Neuronal stem cell (in vitro differentiated cells): ENCODE results near the gene CXCL11.

Source experiments
- DNase-seq: peaks from one replicate; pipeline ENCODE4 v3.0.0-alpha.2; 2013; ENCODE audit warnings: low spot score
- H2AFZ ChIP-seq: one replicate; pipeline ENCODE4 v1.6.1; 2013; ENCODE audit warnings: mild to moderate bottlenecking, low read length, inconsistent platforms
- H2AK5ac ChIP-seq: 2 replicates; pipeline ENCODE4 v1.6.1; 2013; ENCODE audit warnings: low read depth, mild to moderate bottlenecking, inconsistent platforms, low read length, moderate library complexity, mixed read lengths
- H2BK120ac ChIP-seq: 2 replicates; pipeline ENCODE4 v1.6.1; 2013; ENCODE audit warnings: low read depth, mild to moderate bottlenecking, inconsistent platforms, low read length, moderate library complexity, mixed read lengths
- H2BK12ac ChIP-seq: one replicate; pipeline ENCODE4 v1.6.1; 2013; ENCODE audit warnings: low read length, inconsistent platforms
- H2BK15ac ChIP-seq: 2 replicates; pipeline ENCODE4 v1.6.1; 2013; ENCODE audit warnings: mild to moderate bottlenecking, low read length, inconsistent platforms, mixed read lengths
- H2BK5ac ChIP-seq: one replicate; pipeline ENCODE4 v1.6.1; 2013; ENCODE audit warnings: inconsistent platforms, mild to moderate bottlenecking, low read length, moderate library complexity
- H3K14ac ChIP-seq: one replicate; pipeline ENCODE4 v1.6.1; 2013; ENCODE audit warnings: low read length, inconsistent platforms
- H3K18ac ChIP-seq: 2 replicates; pipeline ENCODE4 v1.6.1; 2013; ENCODE audit warnings: low read length, inconsistent platforms
- H3K23ac ChIP-seq: 2 replicates; pipeline ENCODE4 v1.6.1; 2013; ENCODE audit warnings: low read depth, mild to moderate bottlenecking, mixed read lengths, low read length, inconsistent platforms; ENCODE audit not compliant: poor library complexity
- H3K27ac ChIP-seq: replicated peaks from 3 replicates; pipeline ENCODE4 v1.5.1; 2013; ENCODE audit warnings: low read length, inconsistent platforms
- H3K27me3 ChIP-seq, 3 experiments: 2 replicates each; pipeline ENCODE4 v1.6.1; 2013; ENCODE audit warnings: low read length in 3 of 3, mild to moderate bottlenecking in 2 of 3, inconsistent platforms in 1 of 3, low read depth in 1 of 3, mixed read lengths in 1 of 3, moderate library complexity in 1 of 3; ENCODE audit not compliant: control insufficient read depth in 3 of 3, insufficient read depth in 3 of 3
- H3K36me3 ChIP-seq, 2 donors: replicated peaks in 1 of 2; 2 replicates each; pipeline ENCODE4 v1.6.1; 2013; ENCODE audit warnings: low read length in 2 of 2; ENCODE audit not compliant: control insufficient read depth in 2 of 2, insufficient read depth in 2 of 2
- H3K4ac ChIP-seq: 2 replicates; pipeline ENCODE4 v1.6.1; 2013; ENCODE audit warnings: inconsistent platforms, mild to moderate bottlenecking, low read length, moderate library complexity
- H3K4me1 ChIP-seq, 2 donors: 1 replicate in 1 of 2; 2 replicates in 1 of 2; pipeline ENCODE4 v1.6.1; 2013; ENCODE audit warnings: low read length in 2 of 2, low read depth in 1 of 2; ENCODE audit not compliant: control insufficient read depth in 2 of 2, insufficient read depth in 1 of 2
- H3K4me2 ChIP-seq: one replicate; pipeline ENCODE4 v1.6.1; 2013; ENCODE audit warnings: mild to moderate bottlenecking, low read length, inconsistent platforms; ENCODE audit not compliant: insufficient read depth, poor library complexity, severe bottlenecking
- H3K4me3 ChIP-seq, 2 donors: 2 replicates each; pipeline ENCODE4 v1.5.1; 2013; ENCODE audit warnings: low read length in 2 of 2, mild to moderate bottlenecking in 2 of 2, inconsistent platforms in 1 of 2, moderate library complexity in 1 of 2
- H3K79me1 ChIP-seq: one replicate; pipeline ENCODE4 v1.6.1; 2013; ENCODE audit warnings: low read depth, mild to moderate bottlenecking, inconsistent platforms, low read length, moderate library complexity
- H3K9ac ChIP-seq: one replicate; pipeline ENCODE4 v1.6.1; 2013; ENCODE audit warnings: mild to moderate bottlenecking, low read depth, low read length, inconsistent platforms; ENCODE audit not compliant: poor library complexity
- H3K9me3 ChIP-seq, 2 donors: replicated peaks in 1 of 2; 2 replicates each; pipeline versions ENCODE3 to v1.6.1; 2013; ENCODE audit warnings: low read length in 2 of 2, mild to moderate bottlenecking in 2 of 2, inconsistent platforms in 1 of 2, low read depth in 1 of 2, mixed read lengths in 1 of 2, moderate library complexity in 1 of 2; ENCODE audit not compliant: control insufficient read depth in 2 of 2, insufficient read depth in 1 of 2
- H4K8ac ChIP-seq: one replicate; pipeline ENCODE4 v1.6.1; 2013; ENCODE audit warnings: low read depth, mild to moderate bottlenecking, inconsistent platforms, low read length, moderate library complexity
- H4K91ac ChIP-seq: one replicate; pipeline ENCODE4 v1.6.1; 2013; ENCODE audit warnings: low read length, low read depth, mild to moderate bottlenecking, inconsistent platforms; ENCODE audit not compliant: poor library complexity
- WGBS, 2 donors: extraction: QIAGEN DNeasy Blood & Tissue Kit; methylation state at CpG; one replicate each; pipeline ENCODE4 v1.1.7; 2013; ENCODE audit warnings: missing lambda C conversion rate in 2 of 2, mixed read lengths in 1 of 2; ENCODE audit not compliant: insufficient read length in 2 of 2, insufficient replicate concordance in 1 of 2; ENCODE audit errors: extremely low coverage in 2 of 2; 5-methylcytosine and 5-hydroxymethylcytosine counted together

The CXCL11 gene

GRCh38 chr4:76059750-76060149 is 23.9 kb upstream of the CXCL11 start:
- H2BK120ac ChIP-seq: no peak overlapping the region
- no peak overlapping the region for H4K91ac ChIP-seq
- no peaks in the 10 kb centered on the region for H3K36me3 ChIP-seq
- H3K18ac ChIP-seq: no peak overlapping the region
- H2AFZ ChIP-seq: no peak overlapping the region
- H3K27ac ChIP-seq: no peak overlapping the region
- H3K23ac ChIP-seq: no peak overlapping the region
- H3K14ac ChIP-seq: no peak overlapping the region
- H4K8ac ChIP-seq: no peak overlapping the region
- H3K4me2 ChIP-seq: no peak overlapping the region
- H3K79me1 ChIP-seq: no peaks in the 10 kb centered on the region
- H3K4me1 ChIP-seq: peaks cover 0 to 1% of the 10 kb centered on the region in 2 donors
- no peak overlapping the region for H2BK12ac ChIP-seq
- WGBS, 2 donors: no CpG with 5 or more reads among the region's 1 CpG
- no peak overlapping the region for H2BK15ac ChIP-seq
- H3K9me3 ChIP-seq: no peaks in the 10 kb centered on the region
- H3K4me3 ChIP-seq: no peak overlapping the region
- H3K4ac ChIP-seq: no peak overlapping the region
- H2AK5ac ChIP-seq: no peak overlapping the region
- no peak overlapping the region for H3K9ac ChIP-seq
- H2BK5ac ChIP-seq: no peak overlapping the region
- no peak for DNase-seq
- H3K27me3 ChIP-seq: peaks cover 0 to 27% (median 0%) of the 10 kb centered on the region in 3 experiments

GRCh38 chr4:76058888-76059426 is 23.1 kb upstream of the CXCL11 start:
- H2BK5ac ChIP-seq: no peak overlapping the region
- H3K4me3 ChIP-seq: no peak overlapping the region
- WGBS, 2 donors: 100% methylated on average over 1 to 2 of the region's 3 CpGs
- H3K14ac ChIP-seq: no peak overlapping the region
- no peak overlapping the region for H2AK5ac ChIP-seq
- no peak for DNase-seq
- no peak overlapping the region for H3K9ac ChIP-seq
- H2BK12ac ChIP-seq: no peak overlapping the region
- no peak overlapping the region for H3K4ac ChIP-seq
- no peak overlapping the region for H2AFZ ChIP-seq
- H3K18ac ChIP-seq: no peak overlapping the region
- H3K36me3 ChIP-seq: no peaks in the 10 kb centered on the region
- no peak overlapping the region for H4K8ac ChIP-seq
- H3K27me3 ChIP-seq: peaks cover 0 to 31% (median 0%) of the 10 kb centered on the region in 3 experiments
- H3K27ac ChIP-seq: no peak overlapping the region
- H3K9me3 ChIP-seq: no peaks in the 10 kb centered on the region
- H3K4me1 ChIP-seq: peaks cover 0 to 1% of the 10 kb centered on the region in 2 donors
- no peak overlapping the region for H2BK120ac ChIP-seq
- no peaks in the 10 kb centered on the region for H3K79me1 ChIP-seq
- H3K4me2 ChIP-seq: no peak overlapping the region
- no peak overlapping the region for H2BK15ac ChIP-seq
- no peak overlapping the region for H3K23ac ChIP-seq
- no peak overlapping the region for H4K91ac ChIP-seq

- Histone ChIP-seq H4K91ac (no peak overlapping the region), H3K4me1 (peaks cover 0 to 1% of the 10 kb centered on the region in 2 donors), H2BK5ac (no peak overlapping the region), H2BK12ac (no peak overlapping the region), H3K79me1 (no peaks in the 10 kb centered on the region), H2BK15ac (no peak overlapping the region), H3K9me3 (no peaks in the 10 kb centered on the region), H3K36me3 (no peaks in the 10 kb centered on the region), H3K27me3 (peaks cover 0 to 31% (median 0%) of the 10 kb centered on the region in 3 experiments), H3K4ac (no peak overlapping the region), H2BK120ac (no peak overlapping the region), H3K27ac (no peak overlapping the region), H4K8ac (no peak overlapping the region), H2AK5ac (no peak overlapping the region), H3K18ac (no peak overlapping the region), H3K9ac (no peak overlapping the region), H3K4me2 (no peak overlapping the region), H3K4me3 (no peak overlapping the region), H3K14ac (no peak overlapping the region), H3K23ac (no peak overlapping the region), H2AFZ (no peak overlapping the region)
- DNase-seq: no peak
Observed at GRCh38 chr4:76058302-76058701, 22.4 kb upstream of the CXCL11 start.

GRCh38 chr4:76055421-76055820 is 19.6 kb upstream of the CXCL11 start:
- Histone ChIP-seq H4K8ac (no peak overlapping the region), H3K14ac (no peak overlapping the region), H2AFZ (no peak overlapping the region), H3K36me3 (no peaks in the 10 kb centered on the region), H2BK15ac (no peak overlapping the region), H3K4me3 (no peak overlapping the region), H3K23ac (no peak overlapping the region), H3K9ac (no peak overlapping the region), H3K79me1 (no peaks in the 10 kb centered on the region), H3K18ac (no peak overlapping the region), H4K91ac (no peak overlapping the region), H2BK120ac (no peak overlapping the region), H3K4ac (no peak overlapping the region), H3K27ac (no peak overlapping the region), H3K27me3 (peaks cover 0 to 35% (median 0%) of the 10 kb centered on the region in 3 experiments), H2BK5ac (no peak overlapping the region), H3K4me2 (no peak overlapping the region), H2AK5ac (no peak overlapping the region), H3K9me3 (no peaks in the 10 kb centered on the region), H2BK12ac (no peak overlapping the region), H3K4me1 (peaks cover 0 to 1% of the 10 kb centered on the region in 2 donors)
- no peak for DNase-seq
- no CpG with 5 or more reads among the region's 2 CpGs for WGBS, 2 donors
